ENCODE measurements around the gene SBF2.

SBF2 gene

DNA sequence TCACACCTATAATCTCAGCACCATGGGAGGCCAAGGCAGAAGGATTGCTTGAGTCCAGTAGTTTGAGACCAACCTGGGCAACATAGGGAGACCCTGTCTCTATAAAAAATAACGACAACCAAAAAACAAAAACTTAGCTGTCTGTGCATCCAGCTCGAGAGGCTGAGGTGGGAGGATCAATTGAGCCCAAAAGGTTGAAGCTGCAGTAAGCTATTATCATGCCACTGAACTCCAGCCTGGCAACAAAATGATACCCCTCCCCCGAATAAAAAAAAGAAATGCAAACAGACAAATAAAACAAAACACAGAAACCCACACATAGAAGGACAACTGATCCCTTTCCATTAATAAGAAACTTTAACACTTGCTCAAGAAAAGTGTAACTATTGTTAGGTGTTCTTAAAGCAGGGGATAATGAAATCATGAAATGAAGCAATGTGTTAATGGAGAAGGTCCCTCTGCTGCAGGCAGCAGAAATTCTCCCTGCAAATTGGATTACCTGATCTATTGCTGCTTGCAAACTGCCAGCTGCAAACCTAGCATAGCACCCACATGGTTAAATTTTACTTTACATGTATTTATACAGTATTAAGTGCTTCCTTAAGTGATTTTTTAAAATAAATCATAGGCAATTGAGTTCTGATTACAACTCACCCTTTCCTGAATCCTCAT, 226.3 kb downstream of the SBF2 start:
- no peak overlapping the region for H4K91ac ChIP-seq (ENCODE audit: low read depth, low read length, poor library complexity)
- no peak overlapping the region for H3K27ac ChIP-seq (replicated peaks; ENCODE audit: low read length)
- no peak for DNase-seq (ENCODE audit: low spot score)
- H2BK5ac ChIP-seq (ENCODE audit: low read length): no peak overlapping the region
- no peaks in the 10 kb centered on the region for H3K36me3 ChIP-seq (replicated peaks in 1 of 2; ENCODE audit: control insufficient read depth in 2 of 2, insufficient read depth in 2 of 2, low read length in 2 of 2)
- H2BK120ac ChIP-seq (ENCODE audit: low read depth, low read length): no peak overlapping the region
- no peaks in the 10 kb centered on the region for H3K27me3 ChIP-seq (ENCODE audit: control insufficient read depth in 3 of 3, insufficient read depth in 3 of 3, low read depth in 1 of 3, low read length in 3 of 3)
- no peak overlapping the region for H3K4me2 ChIP-seq (ENCODE audit: insufficient read depth, low read length, poor library complexity, severe bottlenecking)
- peaks cover 0 to 3% of the 10 kb centered on the region in 2 donors for H3K9me3 ChIP-seq (replicated peaks in 1 of 2; ENCODE audit: control insufficient read depth in 2 of 2, insufficient read depth in 1 of 2, low read depth in 1 of 2, low read length in 2 of 2)
- H3K4ac ChIP-seq (ENCODE audit: low read length): no peak overlapping the region
- no peak overlapping the region for H2AFZ ChIP-seq (ENCODE audit: low read length)
- no peak overlapping the region for H3K14ac ChIP-seq (ENCODE audit: low read length)
- H2AK5ac ChIP-seq (ENCODE audit: low read depth, low read length): no peak overlapping the region
- whole genome bisulfite sequencing, 2 donors (ENCODE audit: extremely low coverage in 2 of 2, insufficient read length in 2 of 2, insufficient replicate concordance in 1 of 2): no CpG with 5 or more reads among the region's 3 CpGs
- H3K4me1 ChIP-seq (ENCODE audit: control insufficient read depth in 2 of 2, insufficient read depth in 1 of 2, low read depth in 1 of 2, low read length in 2 of 2): no peaks in the 10 kb centered on the region
- H3K79me1 ChIP-seq (ENCODE audit: low read depth, low read length): no peaks in the 10 kb centered on the region
- H3K18ac ChIP-seq (ENCODE audit: low read length): no peak overlapping the region
- no peak overlapping the region for H3K23ac ChIP-seq (ENCODE audit: low read depth, low read length, poor library complexity)
- H2BK12ac ChIP-seq (ENCODE audit: low read length): no peak overlapping the region
- no peak overlapping the region for H3K4me3 ChIP-seq (ENCODE audit: low read length in 2 of 2)
- no peak overlapping the region for H3K9ac ChIP-seq (ENCODE audit: low read depth, low read length, poor library complexity)
- no peak overlapping the region for H4K8ac ChIP-seq (ENCODE audit: low read depth, low read length)
- H2BK15ac ChIP-seq (ENCODE audit: low read length): no peak overlapping the region

DNA sequence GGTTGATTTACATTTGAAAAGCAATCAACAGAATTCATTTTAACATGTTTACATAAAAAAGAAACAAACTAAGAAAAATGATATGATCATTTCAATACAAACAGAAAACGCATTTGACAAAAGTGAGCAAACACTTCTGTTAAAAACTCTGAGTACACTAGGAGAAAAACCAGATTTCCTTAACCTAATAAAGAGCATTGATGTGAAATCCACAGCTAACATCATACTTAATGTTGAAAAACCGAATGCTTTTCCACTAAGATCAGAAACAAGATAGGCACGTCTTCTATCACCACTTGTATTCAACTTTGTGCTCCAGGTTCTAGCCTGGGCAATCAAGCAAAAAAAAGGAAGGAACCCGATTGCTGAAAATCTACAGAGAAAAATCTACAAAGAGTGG, 227.6 kb downstream of the SBF2 start:
- H3K79me1 ChIP-seq (ENCODE audit: low read depth, low read length): no peaks in the 10 kb centered on the region
- H3K36me3 ChIP-seq (replicated peaks in 1 of 2; ENCODE audit: control insufficient read depth in 2 of 2, insufficient read depth in 2 of 2, low read length in 2 of 2): no peaks in the 10 kb centered on the region
- H2BK120ac ChIP-seq (ENCODE audit: low read depth, low read length): no peak overlapping the region
- H3K27ac ChIP-seq (replicated peaks; ENCODE audit: low read length): no peak overlapping the region
- no peak overlapping the region for H3K4ac ChIP-seq (ENCODE audit: low read length)
- H2AFZ ChIP-seq (ENCODE audit: low read length): no peak overlapping the region
- H3K27me3 ChIP-seq (ENCODE audit: control insufficient read depth in 3 of 3, insufficient read depth in 3 of 3, low read depth in 1 of 3, low read length in 3 of 3): no peaks in the 10 kb centered on the region
- no CpG with 5 or more reads among the region's 4 CpGs for WGBS, 2 donors (ENCODE audit: extremely low coverage in 2 of 2, insufficient read length in 2 of 2, insufficient replicate concordance in 1 of 2)
- H3K4me2 ChIP-seq (ENCODE audit: insufficient read depth, low read length, poor library complexity, severe bottlenecking): no peak overlapping the region
- no peak overlapping the region for H2BK5ac ChIP-seq (ENCODE audit: low read length)
- H2AK5ac ChIP-seq (ENCODE audit: low read depth, low read length): no peak overlapping the region
- no peak overlapping the region for H2BK12ac ChIP-seq (ENCODE audit: low read length)
- H3K9ac ChIP-seq (ENCODE audit: low read depth, low read length, poor library complexity): no peak overlapping the region
- no peak for DNase-seq (ENCODE audit: low spot score)
- no peak overlapping the region for H2BK15ac ChIP-seq (ENCODE audit: low read length)
- H3K4me1 ChIP-seq (ENCODE audit: control insufficient read depth in 2 of 2, insufficient read depth in 1 of 2, low read depth in 1 of 2, low read length in 2 of 2): no peaks in the 10 kb centered on the region
- no peak overlapping the region for H4K8ac ChIP-seq (ENCODE audit: low read depth, low read length)
- no peak overlapping the region for H3K4me3 ChIP-seq (ENCODE audit: low read length in 2 of 2)
- H3K14ac ChIP-seq (ENCODE audit: low read length): no peak overlapping the region
- H4K91ac ChIP-seq (ENCODE audit: low read depth, low read length, poor library complexity): no peak overlapping the region
- no peak overlapping the region for H3K23ac ChIP-seq (ENCODE audit: low read depth, low read length, poor library complexity)
- H3K18ac ChIP-seq (ENCODE audit: low read length): no peak overlapping the region
- H3K9me3 ChIP-seq (replicated peaks in 1 of 2; ENCODE audit: control insufficient read depth in 2 of 2, insufficient read depth in 1 of 2, low read depth in 1 of 2, low read length in 2 of 2): peaks cover 0 to 16% of the 10 kb centered on the region in 2 donors

DNA sequence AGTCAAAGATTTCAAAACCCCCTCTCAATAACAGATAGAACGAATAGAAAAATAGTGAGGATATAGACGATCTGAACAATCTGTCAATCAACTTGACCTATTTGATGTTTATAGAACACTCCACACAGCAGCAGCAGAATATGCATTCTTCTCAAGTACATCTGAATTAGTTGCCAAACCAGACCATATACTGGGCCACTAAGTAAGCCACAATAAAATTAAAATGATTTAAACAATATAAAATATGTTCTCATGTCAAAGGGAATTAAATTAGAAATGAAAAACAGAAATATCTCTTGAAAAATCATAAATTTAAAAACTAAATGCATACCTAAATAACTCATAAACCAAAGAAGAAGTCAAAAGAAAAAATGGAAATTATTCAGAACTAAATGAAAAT, 229.2 kb downstream of the SBF2 start:
- no peak overlapping the region for H3K4me3 ChIP-seq (ENCODE audit: low read length in 2 of 2)
- no peaks in the 10 kb centered on the region for H3K36me3 ChIP-seq (replicated peaks in 1 of 2; ENCODE audit: control insufficient read depth in 2 of 2, insufficient read depth in 2 of 2, low read length in 2 of 2)
- no peak overlapping the region for H3K9ac ChIP-seq (ENCODE audit: low read depth, low read length, poor library complexity)
- no peak overlapping the region for H3K18ac ChIP-seq (ENCODE audit: low read length)
- no peaks in the 10 kb centered on the region for H3K79me1 ChIP-seq (ENCODE audit: low read depth, low read length)
- H3K27me3 ChIP-seq (ENCODE audit: control insufficient read depth in 3 of 3, insufficient read depth in 3 of 3, low read depth in 1 of 3, low read length in 3 of 3): no peaks in the 10 kb centered on the region
- DNase-seq (ENCODE audit: low spot score): no peak
- peaks cover 0 to 16% of the 10 kb centered on the region in 2 donors for H3K9me3 ChIP-seq (replicated peaks in 1 of 2; ENCODE audit: control insufficient read depth in 2 of 2, insufficient read depth in 1 of 2, low read depth in 1 of 2, low read length in 2 of 2)
- H2BK120ac ChIP-seq (ENCODE audit: low read depth, low read length): no peak overlapping the region
- no peak overlapping the region for H2BK12ac ChIP-seq (ENCODE audit: low read length)
- H3K4ac ChIP-seq (ENCODE audit: low read length): no peak overlapping the region
- no peaks in the 10 kb centered on the region for H3K4me1 ChIP-seq (ENCODE audit: control insufficient read depth in 2 of 2, insufficient read depth in 1 of 2, low read depth in 1 of 2, low read length in 2 of 2)
- H2BK15ac ChIP-seq (ENCODE audit: low read length): no peak overlapping the region
- no peak overlapping the region for H4K91ac ChIP-seq (ENCODE audit: low read depth, low read length, poor library complexity)
- no peak overlapping the region for H2BK5ac ChIP-seq (ENCODE audit: low read length)
- H3K23ac ChIP-seq (ENCODE audit: low read depth, low read length, poor library complexity): no peak overlapping the region
- H2AK5ac ChIP-seq (ENCODE audit: low read depth, low read length): no peak overlapping the region
- H2AFZ ChIP-seq (ENCODE audit: low read length): no peak overlapping the region
- whole genome bisulfite sequencing, 2 donors (ENCODE audit: extremely low coverage in 2 of 2, insufficient read length in 2 of 2, insufficient replicate concordance in 1 of 2): no CpG with 5 or more reads among the region's 2 CpGs
- H4K8ac ChIP-seq (ENCODE audit: low read depth, low read length): no peak overlapping the region
- no peak overlapping the region for H3K14ac ChIP-seq (ENCODE audit: low read length)
- no peak overlapping the region for H3K4me2 ChIP-seq (ENCODE audit: insufficient read depth, low read length, poor library complexity, severe bottlenecking)
- no peak overlapping the region for H3K27ac ChIP-seq (replicated peaks; ENCODE audit: low read length)

DNA sequence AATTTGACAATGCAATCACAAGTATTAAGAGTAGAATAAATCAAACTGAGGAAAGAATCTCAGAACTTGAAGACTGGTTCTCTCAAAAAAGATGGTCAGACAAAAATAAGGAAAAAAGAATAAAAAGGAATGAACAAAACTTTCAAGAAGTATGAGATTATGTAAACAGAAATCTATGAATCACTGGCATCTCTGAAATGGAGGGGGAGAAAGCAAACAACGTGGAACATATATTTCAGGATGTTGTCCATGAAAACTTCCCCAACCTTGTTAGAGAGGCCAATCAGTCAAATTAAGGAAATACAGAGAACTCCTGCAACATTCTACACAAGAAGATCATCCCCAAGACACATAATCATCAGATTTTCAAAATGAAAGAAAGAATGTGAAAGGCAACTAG, 235.7 kb downstream of the SBF2 start:
- H2BK12ac ChIP-seq (ENCODE audit: low read length): no peak overlapping the region
- H3K9ac ChIP-seq (ENCODE audit: low read depth, low read length, poor library complexity): no peak overlapping the region
- no peak overlapping the region for H3K14ac ChIP-seq (ENCODE audit: low read length)
- H3K4me2 ChIP-seq (ENCODE audit: insufficient read depth, low read length, poor library complexity, severe bottlenecking): no peak overlapping the region
- no peak overlapping the region for H3K23ac ChIP-seq (ENCODE audit: low read depth, low read length, poor library complexity)
- no peaks in the 10 kb centered on the region for H3K27me3 ChIP-seq (ENCODE audit: control insufficient read depth in 3 of 3, insufficient read depth in 3 of 3, low read depth in 1 of 3, low read length in 3 of 3)
- no peaks in the 10 kb centered on the region for H3K4me1 ChIP-seq (ENCODE audit: control insufficient read depth in 2 of 2, insufficient read depth in 1 of 2, low read depth in 1 of 2, low read length in 2 of 2)
- H3K36me3 ChIP-seq (replicated peaks in 1 of 2; ENCODE audit: control insufficient read depth in 2 of 2, insufficient read depth in 2 of 2, low read length in 2 of 2): no peaks in the 10 kb centered on the region
- H3K79me1 ChIP-seq (ENCODE audit: low read depth, low read length): no peaks in the 10 kb centered on the region
- no peak overlapping the region for H3K4ac ChIP-seq (ENCODE audit: low read length)
- no peak overlapping the region for H2AK5ac ChIP-seq (ENCODE audit: low read depth, low read length)
- no peak overlapping the region for H3K4me3 ChIP-seq (ENCODE audit: low read length in 2 of 2)
- WGBS, 2 donors (ENCODE audit: extremely low coverage in 2 of 2, insufficient read length in 2 of 2, insufficient replicate concordance in 1 of 2): no CpG with 5 or more reads among the region's 1 CpG
- H4K91ac ChIP-seq (ENCODE audit: low read depth, low read length, poor library complexity): no peak overlapping the region
- H4K8ac ChIP-seq (ENCODE audit: low read depth, low read length): no peak overlapping the region
- no peak overlapping the region for H2BK15ac ChIP-seq (ENCODE audit: low read length)
- no peak overlapping the region for H2BK5ac ChIP-seq (ENCODE audit: low read length)
- H3K18ac ChIP-seq (ENCODE audit: low read length): no peak overlapping the region
- H3K27ac ChIP-seq (replicated peaks; ENCODE audit: low read length): no peak overlapping the region
- no peak overlapping the region for H2AFZ ChIP-seq (ENCODE audit: low read length)
- DNase-seq (ENCODE audit: low spot score): no peak
- H2BK120ac ChIP-seq (ENCODE audit: low read depth, low read length): no peak overlapping the region
- peaks cover 0 to 33% of the 10 kb centered on the region in 2 donors for H3K9me3 ChIP-seq (replicated peaks in 1 of 2; ENCODE audit: control insufficient read depth in 2 of 2, insufficient read depth in 1 of 2, low read depth in 1 of 2, low read length in 2 of 2)
